ENCODE measurements around the gene SEL1L2. TPM values are rescaled to one million over a fixed set of nuclear protein-coding genes. Genes with fewer than 3 reads are reported as not detected.

Gene SEL1L2
- total and polyA plus RNA-seq, 5 donors, result 1.1 TPM; not detected in 4

GRCh38 chr20:13891575-13891974 lies 98.8 kb downstream of the SEL1L2 start:
- no peak overlapping the region for H3K4me3 ChIP-seq (ENCODE audit: low read length)
- 91% methylated on average over 1 of the region's 1 CpG for WGBS
- intact Hi-C loops (cut with DNase I), result no loop called here
- ATAC-seq (no peak), DNase-seq (no peak)
- H3K9me3 ChIP-seq (ENCODE audit: control insufficient read depth, low read length), result no peaks in the 10 kb centered on the region
- H3K27ac ChIP-seq (ENCODE audit: low read length), result no peak overlapping the region
- H3K4me1 ChIP-seq (ENCODE audit: control insufficient read depth, insufficient read depth, low read length), result no peaks in the 10 kb centered on the region
- no peaks in the 10 kb centered on the region for H3K27me3 ChIP-seq (ENCODE audit: control insufficient read depth, insufficient read depth)

- WGBS, result 81% methylated on average over 6 of the region's 6 CpGs
- no peak for DNase-seq
- intact Hi-C loops (cut with DNase I), result no loop called here
- no peak for ATAC-seq
- Histone ChIP-seq H3K9me3 (ENCODE audit: control insufficient read depth, low read length) (no peaks in the 10 kb centered on the region), H3K27ac (ENCODE audit: low read length) (no peak overlapping the region), H3K4me3 (ENCODE audit: low read length) (no peak overlapping the region), H3K4me1 (ENCODE audit: control insufficient read depth, insufficient read depth, low read length) (no peaks in the 10 kb centered on the region), H3K27me3 (ENCODE audit: control insufficient read depth, insufficient read depth) (no peaks in the 10 kb centered on the region)
These were observed 105.6 kb downstream of the SEL1L2 start for GRCh38 chr20:13884803-13885202.

- H3K9me3 ChIP-seq (ENCODE audit: control insufficient read depth, low read length), result no peaks in the 10 kb centered on the region
- no peak for ATAC-seq
- intact Hi-C loops (cut with DNase I), result no loop called here
- WGBS, result 37% methylated on average over 1 of the region's 1 CpG
- DNase-seq, result no peak
- H3K27ac ChIP-seq (ENCODE audit: low read length), result no peak overlapping the region
- no peak overlapping the region for H3K4me3 ChIP-seq (ENCODE audit: low read length)
- H3K4me1 ChIP-seq (ENCODE audit: control insufficient read depth, insufficient read depth, low read length), result no peaks in the 10 kb centered on the region
- H3K27me3 ChIP-seq (ENCODE audit: control insufficient read depth, insufficient read depth), result no peaks in the 10 kb centered on the region
These were observed 107.0 kb downstream of the SEL1L2 start for GRCh38 chr20:13883425-13883824.

- no peaks in the 10 kb centered on the region for H3K9me3 ChIP-seq (ENCODE audit: control insufficient read depth, low read length)
- 91% methylated on average over 2 of the region's 2 CpGs for WGBS
- no peak overlapping the region for H3K27ac ChIP-seq (ENCODE audit: low read length)
- H3K4me1 ChIP-seq (ENCODE audit: control insufficient read depth, insufficient read depth, low read length), result no peaks in the 10 kb centered on the region
- H3K4me3 ChIP-seq (ENCODE audit: low read length), result no peak overlapping the region
- ATAC-seq (no peak), DNase-seq (no peak)
- H3K27me3 ChIP-seq (ENCODE audit: control insufficient read depth, insufficient read depth), result no peaks in the 10 kb centered on the region
- intact Hi-C loops (cut with DNase I), result no loop called here
These were observed 111.8 kb downstream of the SEL1L2 start for GRCh38 chr20:13878566-13878965.

- intact Hi-C loops (cut with DNase I), result no loop called here
These were observed 112.6 kb downstream of the SEL1L2 start for GRCh38 chr20:13877793-13878192.

GRCh38 chr20:13875265-13875811 lies 115.1 kb downstream of the SEL1L2 start:
- DNase-seq (no peak), ATAC-seq (no peak)
- H3K4me3 ChIP-seq (ENCODE audit: low read length), result no peak overlapping the region
- no peaks in the 10 kb centered on the region for H3K27me3 ChIP-seq (ENCODE audit: control insufficient read depth, insufficient read depth)
- 78% methylated on average over 3 of the region's 3 CpGs for WGBS
- H3K9me3 ChIP-seq (ENCODE audit: control insufficient read depth, low read length), result no peaks in the 10 kb centered on the region
- H3K4me1 ChIP-seq (ENCODE audit: control insufficient read depth, insufficient read depth, low read length), result no peaks in the 10 kb centered on the region
- intact Hi-C loops (cut with DNase I), result no loop called here
- H3K27ac ChIP-seq (ENCODE audit: low read length), result no peak overlapping the region

More at GRCh38 chr20:13877793-13878192, 112.6 kb downstream of the SEL1L2 start:
- ATAC-seq, result no peak
- Histone ChIP-seq H3K4me3 (ENCODE audit: low read length) (no peak overlapping the region), H3K27ac (ENCODE audit: low read length) (no peak overlapping the region), H3K4me1 (ENCODE audit: control insufficient read depth, insufficient read depth, low read length) (no peaks in the 10 kb centered on the region), H3K27me3 (ENCODE audit: control insufficient read depth, insufficient read depth) (no peaks in the 10 kb centered on the region), H3K9me3 (ENCODE audit: control insufficient read depth, low read length) (no peaks in the 10 kb centered on the region)
- no peak for DNase-seq
- WGBS, result 39% methylated on average over 4 of the region's 4 CpGs

GRCh38 chr20:13874394-13875157 lies 115.8 kb downstream of the SEL1L2 start:
- WGBS, result 55% methylated on average over 10 of the region's 10 CpGs
- intact Hi-C loops (cut with DNase I), result no loop called here
- H3K27ac ChIP-seq (ENCODE audit: low read length), result no peak overlapping the region

GRCh38 chr20:13873831-13874230 lies 116.6 kb downstream of the SEL1L2 start:
- Histone ChIP-seq H3K27ac (ENCODE audit: low read length) (no peak overlapping the region), H3K4me3 (ENCODE audit: low read length) (no peak overlapping the region), H3K27me3 (ENCODE audit: control insufficient read depth, insufficient read depth) (no peaks in the 10 kb centered on the region), H3K9me3 (ENCODE audit: control insufficient read depth, low read length) (no peaks in the 10 kb centered on the region), H3K4me1 (ENCODE audit: control insufficient read depth, insufficient read depth, low read length) (no peaks in the 10 kb centered on the region)
- WGBS, result 54% methylated on average over 5 of the region's 5 CpGs
- ATAC-seq, result no peak
- DNase-seq, result no peak
- intact Hi-C loops (cut with DNase I), result no loop called here

More at GRCh38 chr20:13874394-13875157, 115.8 kb downstream of the SEL1L2 start:
- ATAC-seq (no peak), DNase-seq (no peak)
- no peak overlapping the region for H3K4me3 ChIP-seq (ENCODE audit: low read length)
- H3K27me3 ChIP-seq (ENCODE audit: control insufficient read depth, insufficient read depth), result no peaks in the 10 kb centered on the region
- H3K9me3 ChIP-seq (ENCODE audit: control insufficient read depth, low read length), result no peaks in the 10 kb centered on the region
- no peaks in the 10 kb centered on the region for H3K4me1 ChIP-seq (ENCODE audit: control insufficient read depth, insufficient read depth, low read length)

- intact Hi-C loops (cut with DNase I), result no loop called here
- no peak overlapping the region for H3K4me3 ChIP-seq (ENCODE audit: low read length)
- no peaks in the 10 kb centered on the region for H3K9me3 ChIP-seq (ENCODE audit: control insufficient read depth, low read length)
- DNase-seq (no peak), ATAC-seq (no peak)
- H3K27me3 ChIP-seq (ENCODE audit: control insufficient read depth, insufficient read depth), result no peaks in the 10 kb centered on the region
- no peaks in the 10 kb centered on the region for H3K4me1 ChIP-seq (ENCODE audit: control insufficient read depth, insufficient read depth, low read length)
- 73% methylated on average over 4 of the region's 4 CpGs for WGBS
- H3K27ac ChIP-seq (ENCODE audit: low read length), result no peak overlapping the region
These were observed 120.2 kb downstream of the SEL1L2 start for GRCh38 chr20:13870170-13870748.

- Histone ChIP-seq H3K4me3 (ENCODE audit: low read length) (no peak overlapping the region), H3K27me3 (ENCODE audit: control insufficient read depth, insufficient read depth) (no peaks in the 10 kb centered on the region), H3K27ac (ENCODE audit: low read length) (no peak overlapping the region), H3K9me3 (ENCODE audit: control insufficient read depth, low read length) (no peaks in the 10 kb centered on the region), H3K4me1 (ENCODE audit: control insufficient read depth, insufficient read depth, low read length) (no peaks in the 10 kb centered on the region)
- intact Hi-C loops (cut with DNase I), result no loop called here
- ATAC-seq (peak; percentile 55 to 64), DNase-seq (peak in 1 of 3 donors; percentile 24)
- WGBS, result 54% methylated on average over 4 of the region's 4 CpGs
These were observed 122.1 kb downstream of the SEL1L2 start for GRCh38 chr20:13868331-13868730.

- DNase-seq, result no peak
- Histone ChIP-seq H3K4me3 (ENCODE audit: low read length) (no peak overlapping the region), H3K4me1 (ENCODE audit: control insufficient read depth, insufficient read depth, low read length) (no peaks in the 10 kb centered on the region), H3K9me3 (ENCODE audit: control insufficient read depth, low read length) (no peaks in the 10 kb centered on the region), H3K27ac (ENCODE audit: low read length) (no peak overlapping the region), H3K27me3 (ENCODE audit: control insufficient read depth, insufficient read depth) (no peaks in the 10 kb centered on the region)
- intact Hi-C loops (cut with DNase I), result no loop called here
- WGBS, result 46% methylated on average over 5 of the region's 5 CpGs
- ATAC-seq, result peak in 1 of 2 donors; percentile 15
These were observed 124.5 kb downstream of the SEL1L2 start for GRCh38 chr20:13865791-13866351.
